ENCODE results near the gene NDUFS8. TPM values are rescaled to one million over a fixed set of nuclear protein-coding genes. Genes with fewer than 3 reads are reported as not detected.

Gene NDUFS8
- total RNA-seq, 2 experiments from 2014 or later = 112 to 128 TPM

DNA sequence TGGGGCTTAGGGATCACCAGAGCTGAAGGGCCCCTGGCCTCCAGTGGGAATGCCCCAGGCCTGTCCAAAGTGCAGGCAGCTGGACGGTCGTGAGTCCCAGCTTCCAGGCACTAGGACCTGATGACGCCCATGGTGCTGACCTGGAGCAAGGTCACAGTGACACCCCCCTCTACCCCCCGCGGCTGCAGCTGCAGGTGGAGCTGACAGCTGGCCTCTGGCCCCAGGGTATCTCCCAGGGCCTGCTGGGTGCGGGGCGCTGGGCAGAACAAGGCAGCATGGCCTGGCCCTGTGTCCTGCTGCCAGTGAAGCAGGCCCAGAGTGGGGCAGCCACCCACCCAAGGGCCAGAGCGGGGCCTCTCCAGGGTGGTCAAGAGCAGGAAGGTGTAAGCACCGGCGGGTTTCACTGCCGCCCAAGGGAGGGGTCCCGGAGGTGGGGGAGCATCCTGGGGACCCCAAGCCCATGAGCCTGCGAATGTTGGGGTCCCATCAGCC is 7.8 kb downstream of the NDUFS8 start:
- H3K27ac Mint-ChIP-seq = peak overlapping the region; percentile 97
- H3K4me1 Mint-ChIP-seq = peaks cover 43% of the 10 kb centered on the region
- DNase-seq = no peak
- H3K36me3 Mint-ChIP-seq (ENCODE audit: low read depth) = peaks cover 16% of the 10 kb centered on the region
- no peaks in the 10 kb centered on the region for H3K27me3 Mint-ChIP-seq
- H3K9me3 Mint-ChIP-seq = no peaks in the 10 kb centered on the region
- ChIA-PET CTCF (interaction anchor here (1.3 to 2.0 kb wide), 2 partner anchors 83 to 171 kb away, joined by 4 to 5 read pairs; no protein-coding TSS in a partner anchor), POLR2A (interaction anchor here (1.7 to 6.4 kb wide), 3 partner anchors 9 to 234 kb away, joined by 4 to 63 read pairs (median 6); partner anchors contain the start of genes C11orf24 and NDUFS8)
- peak overlapping the region; percentile 89 for H3K4me3 Mint-ChIP-seq

DNA sequence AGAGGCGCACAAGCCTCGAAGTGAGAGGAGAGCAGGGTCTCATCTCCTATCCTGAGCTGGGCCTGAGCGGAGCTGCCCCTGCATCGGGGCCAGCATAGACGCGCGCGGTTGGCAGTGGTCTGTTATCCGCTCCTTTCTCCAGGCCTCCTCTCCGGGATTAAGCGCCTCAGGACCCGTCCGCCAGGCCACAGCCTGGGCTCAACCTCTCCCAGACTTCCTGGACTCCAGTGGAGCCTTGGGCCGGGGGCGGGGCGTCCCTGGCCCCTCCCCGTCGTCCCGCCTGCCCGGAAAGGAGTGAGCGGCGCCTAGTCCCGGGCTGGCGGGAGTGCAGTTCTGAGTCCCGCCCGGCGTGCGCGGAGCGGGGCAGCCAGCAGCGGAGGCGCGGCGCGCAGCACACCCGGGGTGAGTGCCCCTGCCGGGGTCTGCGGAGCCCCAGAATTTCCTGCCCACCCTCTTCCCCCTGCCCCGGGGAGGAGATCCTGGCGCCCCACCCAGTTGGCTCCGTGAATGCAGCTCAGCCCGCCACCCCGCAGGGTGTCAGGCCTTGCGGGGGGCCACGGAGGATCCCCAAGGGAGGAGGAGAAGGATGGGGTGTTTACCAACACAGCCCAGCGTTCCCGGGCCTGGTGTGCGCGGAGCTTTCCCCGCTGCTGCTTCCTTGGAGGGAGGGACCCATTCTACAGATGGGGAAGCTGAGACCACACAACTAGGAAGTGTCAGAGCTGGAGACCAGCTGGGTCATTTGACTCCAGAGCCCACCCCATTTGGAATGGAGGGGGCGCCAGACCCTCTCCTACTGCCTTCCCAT is 8.4 kb downstream of the NDUFS8 start, which contains the start of gene TCIRG1:
TSS of gene TCIRG1 (plus strand) at position 308 of the 808 bp plus-strand sequence. CDS start 2,247 bp downstream, outside the sequence.
- DNase-seq = peak; percentile 69
- H3K9me3 Mint-ChIP-seq = no peaks in the 10 kb centered on the region

DNA sequence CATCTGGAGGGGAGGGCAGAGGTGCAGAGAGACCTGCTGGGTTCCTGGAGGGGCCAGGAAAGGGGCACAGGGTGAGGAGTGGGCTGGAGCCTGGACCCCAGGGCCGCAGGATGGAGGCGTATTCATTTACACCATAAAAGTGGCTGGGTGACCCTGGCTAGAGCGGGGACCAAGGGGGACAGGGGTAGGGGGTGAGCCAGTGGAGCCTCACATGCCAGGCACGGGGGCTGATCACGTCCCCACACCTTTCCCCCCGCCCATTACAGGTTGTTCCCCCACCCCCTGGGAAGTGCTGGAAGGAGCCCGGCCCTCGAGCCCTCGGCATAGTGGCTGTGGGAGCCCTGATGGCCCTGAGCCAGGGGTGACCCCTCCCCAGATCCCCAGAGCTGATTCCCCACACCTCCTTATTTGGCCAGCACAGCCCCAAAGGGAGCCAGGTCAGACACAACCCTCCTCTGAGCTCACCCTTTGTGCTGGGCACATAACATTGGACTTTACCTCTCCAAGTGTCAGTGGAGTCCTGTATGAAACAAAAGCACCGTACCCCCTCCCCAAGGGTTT is 9.1 kb downstream of the NDUFS8 start:
- Mint-ChIP-seq H3K36me3 (ENCODE audit: low read depth) (peaks cover 19% of the 10 kb centered on the region), H3K27ac (peak overlapping the region; percentile 91), H3K4me1 (peaks cover 40% of the 10 kb centered on the region), H3K4me3 (peak overlapping the region; percentile 89), H3K9me3 (no peaks in the 10 kb centered on the region), H3K27me3 (no peaks in the 10 kb centered on the region)
- DNase-seq = peak; percentile 25
- ChIA-PET CTCF (interaction anchor here (0.6 to 0.8 kb wide), 2 partner anchors 58 to 167 kb away, joined by 3 read pairs; no protein-coding TSS in a partner anchor), POLR2A (interaction anchor here (0.7 to 6.4 kb wide), 3 partner anchors 10 to 233 kb away, joined by 3 to 63 read pairs (median 7); partner anchors contain the start of genes C11orf24 and NDUFS8)

More for the DNA sequence above, 8.4 kb downstream of the NDUFS8 start, which contains the start of gene TCIRG1:
- ChIA-PET CTCF (interaction anchor here (0.6 to 2.0 kb wide), 4 partner anchors 59 to 171 kb away, joined by 3 to 5 read pairs (median 4); no protein-coding TSS in a partner anchor), POLR2A (interaction anchor here (0.7 to 6.4 kb wide), 4 partner anchors 9 to 233 kb away, joined by 3 to 63 read pairs (median 6); partner anchors contain the start of genes C11orf24 and NDUFS8)
- H3K27ac Mint-ChIP-seq = peak within 1 kb of the TSS; percentile 97
- peaks cover 16% of the 10 kb centered on the region for H3K36me3 Mint-ChIP-seq (ENCODE audit: low read depth)
- H3K4me3 Mint-ChIP-seq = peak within 1 kb of the TSS; percentile 89
- H3K4me1 Mint-ChIP-seq = peaks cover 40% of the 10 kb centered on the region
- H3K27me3 Mint-ChIP-seq = no peaks in the 10 kb centered on the region

DNA sequence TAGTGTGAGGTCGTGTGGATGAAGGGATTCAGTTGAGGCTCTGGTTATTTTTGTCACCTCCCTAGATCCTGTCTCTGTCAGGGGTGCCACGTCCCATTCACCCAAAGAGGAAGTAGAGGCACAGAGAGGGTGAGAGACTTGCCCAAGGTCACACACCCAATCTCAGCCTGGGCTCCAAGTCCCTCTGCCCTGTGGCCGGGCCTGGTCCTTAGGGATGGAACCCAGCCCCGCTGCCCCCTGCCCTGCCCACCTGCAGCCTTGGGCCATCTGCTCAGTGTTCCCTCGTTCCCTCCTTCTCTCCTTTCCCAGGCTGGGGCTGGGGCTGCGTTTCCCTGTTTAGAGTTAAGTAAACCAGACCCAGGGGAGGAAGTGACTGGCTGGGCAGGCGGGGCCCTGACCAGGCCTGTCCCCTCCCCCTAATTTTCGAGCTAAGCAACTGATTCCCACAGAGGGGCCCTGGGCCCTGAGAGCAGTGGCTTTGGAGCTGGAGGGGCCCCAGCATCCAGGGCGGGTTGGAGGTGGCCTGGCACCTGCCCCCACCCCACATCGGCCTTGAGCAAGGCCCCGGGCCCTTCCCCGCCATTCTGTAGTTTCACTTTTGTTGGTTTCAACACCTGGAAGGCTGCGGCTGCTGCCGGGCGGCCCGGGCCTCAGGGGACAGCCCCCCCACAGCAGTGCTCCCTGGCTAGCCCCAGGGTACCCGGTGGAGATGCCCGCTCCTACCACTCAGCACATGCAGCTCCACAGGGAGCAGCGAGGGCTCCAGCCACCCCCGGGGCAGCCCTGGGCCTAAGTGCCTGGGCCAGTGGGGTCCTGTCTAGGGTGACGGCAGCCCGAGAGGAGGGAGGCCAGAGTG is 9.8 kb downstream of the NDUFS8 start:
- Mint-ChIP-seq H3K27ac (peak overlapping the region; percentile 91), H3K4me1 (peaks cover 39% of the 10 kb centered on the region), H3K9me3 (no peaks in the 10 kb centered on the region), H3K36me3 (ENCODE audit: low read depth) (peaks cover 22% of the 10 kb centered on the region), H3K4me3 (peak overlapping the region; percentile 89), H3K27me3 (no peaks in the 10 kb centered on the region)
- POLR2A ChIA-PET = interaction anchor here (0.6 to 6.4 kb wide), 4 partner anchors 11 to 232 kb away, joined by 3 to 63 read pairs (median 8); partner anchors contain the start of genes C11orf24 and NDUFS8
- CTCF ChIA-PET = no interaction called here
- DNase-seq = peak; percentile 62

DNA sequence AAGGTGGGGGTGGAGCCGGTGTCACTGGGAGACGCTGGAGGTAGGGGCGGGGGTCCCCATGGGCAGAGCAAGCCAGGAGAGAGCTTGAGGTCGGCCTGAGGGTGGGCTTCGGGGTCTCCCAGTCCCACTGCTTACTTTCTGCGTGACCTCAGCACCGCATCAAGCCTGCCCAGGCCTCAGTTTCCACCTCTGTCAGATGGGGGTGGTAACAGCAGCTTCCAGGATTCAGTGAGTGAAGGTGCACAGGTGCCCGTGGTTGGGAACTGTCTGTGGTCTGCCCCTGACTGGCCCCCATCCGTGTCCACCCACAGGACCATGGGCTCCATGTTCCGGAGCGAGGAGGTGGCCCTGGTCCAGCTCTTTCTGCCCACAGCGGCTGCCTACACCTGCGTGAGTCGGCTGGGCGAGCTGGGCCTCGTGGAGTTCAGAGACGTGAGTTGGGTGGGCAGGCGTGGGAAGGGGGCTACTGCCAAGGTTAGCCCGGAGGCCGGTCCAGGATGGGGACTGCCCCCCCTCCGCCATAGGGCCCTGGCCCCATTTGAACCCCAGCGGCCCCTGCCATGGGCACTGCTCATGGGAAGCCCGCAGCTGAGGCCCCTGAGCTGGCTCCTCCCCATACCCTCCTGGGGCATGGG is 10.6 kb downstream of the NDUFS8 start:
- H3K9me3 Mint-ChIP-seq = no peaks in the 10 kb centered on the region

DNA sequence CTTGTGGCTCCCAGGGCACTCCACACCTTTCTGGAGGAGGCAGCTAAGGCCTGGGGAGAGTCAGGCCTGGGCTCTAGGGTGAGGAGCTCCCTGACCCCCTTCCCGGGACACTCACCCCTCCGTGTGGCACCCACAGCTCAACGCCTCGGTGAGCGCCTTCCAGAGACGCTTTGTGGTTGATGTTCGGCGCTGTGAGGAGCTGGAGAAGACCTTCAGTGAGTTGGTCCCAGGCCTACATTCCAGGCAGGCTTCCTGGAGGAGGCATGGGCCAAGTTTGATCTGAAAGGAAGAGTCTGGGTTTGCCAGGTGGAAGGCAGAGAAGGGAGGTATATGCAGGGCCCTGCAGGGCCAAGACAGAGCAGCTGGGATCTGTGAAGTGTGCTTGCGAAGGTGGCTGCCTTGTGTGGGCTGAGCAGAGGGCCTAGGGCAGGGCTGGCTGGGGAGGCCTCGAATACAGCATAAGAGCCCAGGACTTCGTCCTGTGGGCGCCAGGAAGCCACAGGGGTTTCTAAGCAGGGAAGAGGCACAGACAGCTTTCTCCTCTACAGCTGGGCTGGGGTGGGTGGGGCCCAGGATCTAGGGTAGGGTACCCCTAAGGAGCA is 11.2 kb downstream of the NDUFS8 start:
- H3K27me3 Mint-ChIP-seq = no peaks in the 10 kb centered on the region
- H3K4me1 Mint-ChIP-seq = peaks cover 27% of the 10 kb centered on the region
- peaks cover 27% of the 10 kb centered on the region for H3K36me3 Mint-ChIP-seq (ENCODE audit: low read depth)
- ChIA-PET CTCF (no interaction called here), POLR2A (interaction anchor here (1.4 to 6.4 kb wide), 3 partner anchors 11 to 48 kb away, joined by 3 to 63 read pairs (median 8); partner anchors contain the start of gene NDUFS8)
- peak overlapping the region; percentile 44 for H3K27ac Mint-ChIP-seq
- H3K4me3 Mint-ChIP-seq = peak overlapping the region; percentile 33
- H3K9me3 Mint-ChIP-seq = no peaks in the 10 kb centered on the region
- no peak for DNase-seq

More for the DNA sequence above, 10.6 kb downstream of the NDUFS8 start:
- H3K36me3 Mint-ChIP-seq (ENCODE audit: low read depth) = peaks cover 27% of the 10 kb centered on the region
- peak overlapping the region; percentile 89 for H3K4me3 Mint-ChIP-seq
- ChIA-PET POLR2A (interaction anchor here (0.6 to 6.4 kb wide), 5 partner anchors 12 to 231 kb away, joined by 3 to 63 read pairs (median 7); partner anchors contain the start of genes C11orf24 and NDUFS8), CTCF (no interaction called here)
- H3K27me3 Mint-ChIP-seq = no peaks in the 10 kb centered on the region
- H3K27ac Mint-ChIP-seq = peak overlapping the region; percentile 91
- H3K4me1 Mint-ChIP-seq = peaks cover 32% of the 10 kb centered on the region
- no peak for DNase-seq

DNA sequence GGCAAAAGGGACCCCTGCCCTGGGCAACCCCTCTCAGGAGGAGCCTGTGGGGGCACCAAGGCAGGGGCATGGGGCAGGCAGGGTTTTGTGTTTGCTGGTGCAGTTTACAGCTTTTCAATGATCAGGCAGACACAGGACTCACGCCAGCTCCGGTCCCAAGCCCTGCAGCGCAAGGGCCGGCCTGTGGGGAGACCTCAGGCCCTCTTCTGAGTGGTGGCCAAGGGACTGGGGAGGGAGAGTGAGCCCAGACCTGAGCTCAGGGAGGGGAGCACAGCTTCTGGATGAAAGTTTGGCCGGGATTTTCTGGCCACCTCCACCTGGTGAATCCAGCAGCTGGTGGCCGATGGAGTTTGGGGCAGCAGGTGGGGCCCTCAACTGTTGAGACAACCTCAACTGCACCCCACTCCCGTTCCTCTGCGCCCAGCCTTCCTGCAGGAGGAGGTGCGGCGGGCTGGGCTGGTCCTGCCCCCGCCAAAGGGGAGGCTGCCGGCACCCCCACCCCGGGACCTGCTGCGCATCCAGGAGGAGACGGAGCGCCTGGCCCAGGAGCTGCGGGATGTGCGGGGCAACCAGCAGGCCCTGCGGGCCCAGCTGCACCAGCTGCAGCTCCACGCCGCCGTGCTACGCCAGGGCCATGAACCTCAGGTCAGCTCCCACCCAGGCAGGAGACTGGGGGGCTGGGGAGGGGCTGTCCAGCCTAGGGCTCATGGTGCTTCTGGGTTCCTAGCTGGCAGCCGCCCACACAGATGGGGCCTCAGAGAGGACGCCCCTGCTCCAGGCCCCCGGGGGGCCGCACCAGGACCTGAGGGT is 11.9 kb downstream of the NDUFS8 start:
- H3K9me3 Mint-ChIP-seq = no peaks in the 10 kb centered on the region
- no peak for DNase-seq
- H3K4me1 Mint-ChIP-seq = peaks cover 20% of the 10 kb centered on the region
- H3K4me3 Mint-ChIP-seq = no peak overlapping the region
- peaks cover 27% of the 10 kb centered on the region for H3K36me3 Mint-ChIP-seq (ENCODE audit: low read depth)
- H3K27me3 Mint-ChIP-seq = no peaks in the 10 kb centered on the region
- no peak overlapping the region for H3K27ac Mint-ChIP-seq
- CTCF ChIA-PET = no interaction called here
- POLR2A ChIA-PET = interaction anchor here (1.4 to 6.4 kb wide), 3 partner anchors 11 to 49 kb away, joined by 3 to 63 read pairs (median 8); partner anchors contain the start of gene NDUFS8

DNA sequence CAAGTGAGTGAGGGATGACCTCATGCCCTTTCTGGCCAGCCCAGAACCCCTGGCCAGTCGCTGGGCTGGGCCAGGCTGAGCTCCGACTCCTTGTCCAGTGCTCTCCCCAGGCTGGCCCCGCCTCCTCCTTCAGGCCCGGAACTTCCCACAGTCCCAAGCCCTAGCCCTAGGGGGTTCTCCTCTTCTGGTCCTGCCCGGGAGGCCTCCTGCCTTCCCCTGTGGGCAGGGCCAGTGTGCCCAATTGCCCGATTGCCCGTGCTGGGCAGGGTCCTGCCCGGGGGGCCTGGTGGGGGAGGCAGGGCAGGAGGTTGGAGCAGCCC is 12.5 kb downstream of the NDUFS8 start:
- no peak for DNase-seq
- Mint-ChIP-seq H3K9me3 (no peaks in the 10 kb centered on the region), H3K4me3 (no peak overlapping the region), H3K27me3 (no peaks in the 10 kb centered on the region), H3K27ac (no peak overlapping the region), H3K36me3 (ENCODE audit: low read depth) (peaks cover 29% of the 10 kb centered on the region), H3K4me1 (peaks cover 16% of the 10 kb centered on the region)
- ChIA-PET CTCF (no interaction called here), POLR2A (interaction anchor here (6.4 kb wide), 1 partner anchor 14 kb away, joined by 63 read pairs; the partner anchor contains the start of gene NDUFS8)

DNA sequence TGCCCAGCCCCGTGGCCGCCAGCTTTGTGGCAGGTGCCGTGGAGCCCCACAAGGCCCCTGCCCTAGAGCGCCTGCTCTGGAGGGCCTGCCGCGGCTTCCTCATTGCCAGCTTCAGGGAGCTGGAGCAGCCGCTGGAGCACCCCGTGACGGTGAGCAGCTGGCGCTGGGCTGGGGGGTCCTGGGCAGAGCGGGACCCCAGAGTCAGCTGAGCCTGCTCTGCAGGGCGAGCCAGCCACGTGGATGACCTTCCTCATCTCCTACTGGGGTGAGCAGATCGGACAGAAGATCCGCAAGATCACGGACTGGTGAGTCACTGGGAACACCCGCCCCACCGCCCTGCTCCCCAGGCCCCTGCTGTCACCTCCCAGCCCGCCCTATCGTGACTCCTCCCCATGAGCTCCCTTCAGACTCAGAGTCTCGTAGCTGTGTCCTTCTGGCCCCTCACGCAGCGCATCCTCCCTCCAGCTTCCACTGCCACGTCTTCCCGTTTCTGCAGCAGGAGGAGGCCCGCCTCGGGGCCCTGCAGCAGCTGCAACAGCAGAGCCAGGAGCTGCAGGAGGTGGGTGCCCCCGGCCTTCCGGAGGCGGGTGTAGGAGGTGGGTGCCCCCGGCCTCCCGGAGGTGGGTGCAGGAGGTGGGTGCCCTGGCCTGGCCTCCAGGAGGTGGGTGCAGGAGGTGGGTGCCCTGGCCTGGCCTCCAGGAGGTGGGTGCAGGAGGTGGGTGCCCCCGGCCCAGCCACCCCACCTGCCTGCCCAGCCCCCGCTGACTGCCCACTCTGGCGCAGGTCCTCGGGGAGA is 13.1 kb downstream of the NDUFS8 start:
- peaks cover 13% of the 10 kb centered on the region for H3K4me1 Mint-ChIP-seq
- no peaks in the 10 kb centered on the region for H3K9me3 Mint-ChIP-seq
- CTCF ChIA-PET = no interaction called here
- no peaks in the 10 kb centered on the region for H3K27me3 Mint-ChIP-seq
- peaks cover 29% of the 10 kb centered on the region for H3K36me3 Mint-ChIP-seq (ENCODE audit: low read depth)
- H3K27ac Mint-ChIP-seq = no peak overlapping the region
- H3K4me3 Mint-ChIP-seq = no peak overlapping the region
- POLR2A ChIA-PET = interaction anchor here (0.7 to 6.4 kb wide), 2 partner anchors 14 to 55 kb away, joined by 3 to 63 read pairs; partner anchors contain the start of gene NDUFS8
- no peak for DNase-seq

DNA sequence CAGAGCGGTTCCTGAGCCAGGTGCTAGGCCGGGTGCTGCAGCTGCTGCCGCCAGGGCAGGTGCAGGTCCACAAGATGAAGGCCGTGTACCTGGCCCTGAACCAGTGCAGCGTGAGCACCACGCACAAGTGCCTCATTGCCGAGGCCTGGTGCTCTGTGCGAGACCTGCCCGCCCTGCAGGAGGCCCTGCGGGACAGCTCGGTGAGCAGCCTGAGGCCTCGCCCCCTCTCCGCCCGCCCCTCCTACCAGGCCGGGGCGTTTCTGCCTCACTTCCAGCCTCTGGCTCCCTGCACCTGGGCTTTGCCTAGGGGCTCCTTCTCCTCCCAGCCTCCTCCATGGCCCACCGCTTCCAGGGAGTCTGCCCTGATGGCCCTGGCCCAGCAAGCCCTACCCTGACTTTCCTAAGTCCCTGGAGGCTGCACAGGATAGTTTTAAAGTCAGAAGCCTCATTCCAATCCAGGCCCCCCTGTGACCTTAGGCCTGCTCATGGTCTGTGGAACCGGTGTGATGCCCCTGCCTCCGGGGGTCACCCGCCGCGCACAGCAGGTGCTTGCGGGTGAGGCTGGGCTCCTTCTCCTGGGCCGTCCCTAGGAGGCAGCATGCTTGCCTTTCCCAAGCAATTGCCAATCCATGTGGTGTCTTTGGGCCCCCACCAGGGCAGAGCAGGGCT is 13.8 kb downstream of the NDUFS8 start:
- peaks cover 13% of the 10 kb centered on the region for H3K4me1 Mint-ChIP-seq
- H3K9me3 Mint-ChIP-seq = no peaks in the 10 kb centered on the region
- no peak overlapping the region for H3K27ac Mint-ChIP-seq
- DNase-seq = no peak
- POLR2A ChIA-PET = interaction anchor here (0.7 kb wide), 1 partner anchor 54 kb away, joined by 3 read pairs; no protein-coding TSS in a partner anchor
- H3K27me3 Mint-ChIP-seq = no peaks in the 10 kb centered on the region
- H3K4me3 Mint-ChIP-seq = no peak overlapping the region
- peaks cover 35% of the 10 kb centered on the region for H3K36me3 Mint-ChIP-seq (ENCODE audit: low read depth)
- CTCF ChIA-PET = no interaction called here

Measured in activated CD4-positive, alpha-beta memory T cell treated with anti-CD3 and anti-CD28 coated beads, Interleukin-2, amount 10 ng/mL, durations not matched to agents 7 days and 5 days (primary cell).